ENCODE data around the gene CHST14.

Gene CHST14

GRCh38 chr15:40470423-40471104, at the start of gene CHST14:
TSS of gene CHST14 (plus strand) at chr15:40470984. CDS start at chr15:40471214, 230 bp downstream.
- DNase-seq = peak; percentile 78
- no peak for TF ChIP-seq CTCF (IDR thresholded peaks at IDR 0.05; ENCODE audit: low read depth, low read length)
- Histone ChIP-seq H3K36me3 (peaks cover 17% of the 10 kb centered on the region), H3K9me3 (ENCODE audit: severe bottlenecking) (no peaks in the 10 kb centered on the region), H3K27ac (peak within 1 kb of the TSS; percentile 91), H3K4me3 (ENCODE audit: low read depth, low read length) (peak within 1 kb of the TSS; percentile 86), H3K27me3 (ENCODE audit: insufficient read depth, low read depth, severe bottlenecking) (no peaks in the 10 kb centered on the region)

GRCh38 chr15:40421246-40422157, 49.3 kb upstream of the CHST14 start:
- peak; percentile 94 for TF ChIP-seq CTCF (IDR thresholded peaks at IDR 0.05; ENCODE audit: low read depth, low read length)
- H3K9me3 ChIP-seq (ENCODE audit: severe bottlenecking) = no peaks in the 10 kb centered on the region
- H3K4me3 ChIP-seq (ENCODE audit: low read depth, low read length) = peak overlapping the region; percentile 29
- H3K36me3 ChIP-seq = peaks cover 16% of the 10 kb centered on the region
- peak overlapping the region; percentile 85 for H3K27ac ChIP-seq
- peak; percentile 91 for DNase-seq
- no peaks in the 10 kb centered on the region for H3K27me3 ChIP-seq (ENCODE audit: insufficient read depth, low read depth, severe bottlenecking)

- H3K27ac ChIP-seq = no peak overlapping the region
- no peaks in the 10 kb centered on the region; the same call in 1 of the 2 replicates for H3K36me3 ChIP-seq
- H3K4me3 ChIP-seq (ENCODE audit: low read depth, low read length) = no peak overlapping the region
- no peaks in the 10 kb centered on the region for H3K27me3 ChIP-seq (ENCODE audit: insufficient read depth, low read depth, severe bottlenecking)
- no peaks in the 10 kb centered on the region for H3K9me3 ChIP-seq (ENCODE audit: severe bottlenecking)
- no peak for TF ChIP-seq CTCF (IDR thresholded peaks at IDR 0.05; ENCODE audit: low read depth, low read length)
- no peak for DNase-seq
These were observed 46.2 kb upstream of the CHST14 start for GRCh38 chr15:40424483-40425115.

- no peaks in the 10 kb centered on the region for H3K9me3 ChIP-seq (ENCODE audit: severe bottlenecking)
- no peak overlapping the region for H3K27ac ChIP-seq
- TF ChIP-seq CTCF (IDR thresholded peaks at IDR 0.05; ENCODE audit: low read depth, low read length) = no peak
- DNase-seq = no peak
- no peak overlapping the region for H3K4me3 ChIP-seq (ENCODE audit: low read depth, low read length)
- H3K27me3 ChIP-seq (ENCODE audit: insufficient read depth, low read depth, severe bottlenecking) = no peaks in the 10 kb centered on the region
- H3K36me3 ChIP-seq = no peaks in the 10 kb centered on the region; the same call in 1 of the 2 replicates
These were observed 45.1 kb upstream of the CHST14 start for GRCh38 chr15:40425681-40426080.

- Histone ChIP-seq H3K4me3 (ENCODE audit: low read depth, low read length) (no peak overlapping the region), H3K27ac (no peak overlapping the region), H3K36me3 (no peaks in the 10 kb centered on the region), H3K9me3 (ENCODE audit: severe bottlenecking) (no peaks in the 10 kb centered on the region), H3K27me3 (ENCODE audit: insufficient read depth, low read depth, severe bottlenecking) (no peaks in the 10 kb centered on the region)
- no peak for DNase-seq
- TF ChIP-seq CTCF (IDR thresholded peaks at IDR 0.05; ENCODE audit: low read depth, low read length) = no peak
These were observed 43.6 kb upstream of the CHST14 start for GRCh38 chr15:40427188-40427587.
